DND-41 (cell line): Measurements from ENCODE around the gene NLRC3.

Source experiments
- EZH2 ChIP-seq: IDR thresholded peaks from 3 replicates; pipeline ENCODE4 v1.6.1; 2012; ENCODE audit warnings: borderline replicate concordance, low read depth, mild to moderate bottlenecking, moderate library complexity, low read length, inconsistent platforms; ENCODE audit not compliant: severe bottlenecking
- TF ChIP-seq, protein P1 (sequence below): IDR thresholded peaks from 2 replicates; pipeline ENCODE4 v1.5.1; 2012; ENCODE audit warnings: borderline replicate concordance, low read length, moderate library complexity, mild to moderate bottlenecking; ENCODE audit not compliant: poor library complexity, severe bottlenecking; ENCODE audit errors: extremely low read depth

DNA sequence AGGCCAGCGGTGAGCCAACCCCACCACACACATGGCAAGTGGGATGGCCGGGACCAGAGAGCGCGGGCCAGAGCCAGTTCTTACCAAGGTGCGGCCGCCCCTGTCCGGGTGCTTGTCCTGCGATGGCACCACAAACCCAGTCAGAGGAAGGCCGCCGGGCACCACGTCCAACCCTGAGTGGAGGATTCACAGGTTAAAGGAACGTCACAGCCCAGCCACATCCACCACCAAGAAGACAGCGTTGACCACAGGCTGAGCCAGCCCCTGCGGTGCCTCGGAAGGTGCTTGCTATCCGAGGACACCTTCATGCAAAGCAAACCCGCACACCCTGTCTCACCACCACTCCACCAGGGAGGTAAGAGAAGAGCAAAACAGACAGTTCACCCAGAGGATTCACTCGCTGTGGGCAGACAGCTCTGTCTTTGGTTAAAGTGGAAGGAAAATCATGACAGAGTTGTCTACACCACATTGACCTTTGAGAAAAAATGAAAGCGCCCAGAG, 18.4 kb upstream of the NLRC3 start:
- TF ChIP-seq, protein P1, sequence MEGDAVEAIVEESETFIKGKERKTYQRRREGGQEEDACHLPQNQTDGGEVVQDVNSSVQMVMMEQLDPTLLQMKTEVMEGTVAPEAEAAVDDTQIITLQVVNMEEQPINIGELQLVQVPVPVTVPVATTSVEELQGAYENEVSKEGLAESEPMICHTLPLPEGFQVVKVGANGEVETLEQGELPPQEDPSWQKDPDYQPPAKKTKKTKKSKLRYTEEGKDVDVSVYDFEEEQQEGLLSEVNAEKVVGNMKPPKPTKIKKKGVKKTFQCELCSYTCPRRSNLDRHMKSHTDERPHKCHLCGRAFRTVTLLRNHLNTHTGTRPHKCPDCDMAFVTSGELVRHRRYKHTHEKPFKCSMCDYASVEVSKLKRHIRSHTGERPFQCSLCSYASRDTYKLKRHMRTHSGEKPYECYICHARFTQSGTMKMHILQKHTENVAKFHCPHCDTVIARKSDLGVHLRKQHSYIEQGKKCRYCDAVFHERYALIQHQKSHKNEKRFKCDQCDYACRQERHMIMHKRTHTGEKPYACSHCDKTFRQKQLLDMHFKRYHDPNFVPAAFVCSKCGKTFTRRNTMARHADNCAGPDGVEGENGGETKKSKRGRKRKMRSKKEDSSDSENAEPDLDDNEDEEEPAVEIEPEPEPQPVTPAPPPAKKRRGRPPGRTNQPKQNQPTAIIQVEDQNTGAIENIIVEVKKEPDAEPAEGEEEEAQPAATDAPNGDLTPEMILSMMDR: no peak
- TF ChIP-seq EZH2: no peak
